Fibroblast of villous mesenchyme (primary cell): ENCODE data around the gene GOLGA7B. TPM values are rescaled to one million over a fixed set of nuclear protein-coding genes. Genes with fewer than 3 reads are reported as not detected.
A peak's percentile ranks its signal among the peaks of the same experiment; 100 is the strongest.

ENCODE experiments used
- DNase-seq: peaks from one replicate; pipeline ENCODE4 v3.0.0-alpha.2; 2010; ENCODE audit warnings: low read depth
- H3K4me3 ChIP-seq: 2 replicates; pipeline ENCODE4 v1.5.1; 2011; ENCODE audit warnings: low read depth, mild to moderate bottlenecking, low read length
- total RNA-seq: library from RNA; depleted of rRNA; stranded (reverse); fragments of >200 nt; gene quantifications from 2 replicates; pipeline ENCODE4 v1.2.3, GENCODE V29; 2012
- TF ChIP-seq, protein P1 (sequence below): IDR thresholded peaks from 2 replicates; pipeline ENCODE4 v1.5.1; 2012; ENCODE audit warnings: low read depth, mild to moderate bottlenecking, low read length; ENCODE audit not compliant: insufficient read depth

GOLGA7B gene
- total RNA-seq, 1 donor: under 0.01 TPM

DNA sequence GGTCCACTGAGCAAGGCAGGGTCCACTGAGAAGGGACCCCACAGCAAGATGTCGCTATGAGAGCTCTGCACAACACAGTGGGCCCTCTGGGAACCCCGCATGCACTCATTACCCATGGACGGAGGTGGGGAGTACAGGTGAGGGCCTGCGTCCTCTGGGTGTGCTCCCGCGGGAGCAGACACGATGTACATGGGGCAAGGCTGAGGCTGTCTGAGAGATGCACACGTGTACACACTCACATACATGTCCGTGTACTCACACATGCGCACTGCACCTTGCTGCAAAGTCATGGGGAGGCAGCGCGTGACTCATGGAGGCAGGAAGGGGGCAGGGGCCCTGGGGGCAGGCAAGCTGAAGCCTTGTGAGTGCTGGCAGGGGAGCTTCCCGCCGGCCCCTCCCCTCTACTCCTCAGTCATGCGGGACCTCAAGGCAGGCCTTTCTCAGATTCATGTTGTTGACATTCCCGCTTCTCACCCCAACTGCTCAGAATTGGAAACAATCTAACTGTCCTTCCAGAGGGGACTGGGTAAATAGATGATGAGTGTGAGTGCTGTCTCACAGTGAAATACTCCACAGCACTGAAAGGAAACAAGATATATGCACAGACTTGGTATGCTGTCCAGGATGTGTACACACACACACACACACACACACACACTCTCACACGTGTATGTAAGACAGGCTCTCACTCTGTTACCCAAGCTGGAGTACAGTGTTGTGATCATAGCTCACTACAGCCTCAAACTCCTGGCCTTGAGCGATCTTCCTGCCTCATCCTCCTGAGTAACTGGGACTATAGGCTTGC, 40.0 kb downstream of the GOLGA7B start:
- DNase-seq: peak; percentile 59
- TF ChIP-seq, protein P1, sequence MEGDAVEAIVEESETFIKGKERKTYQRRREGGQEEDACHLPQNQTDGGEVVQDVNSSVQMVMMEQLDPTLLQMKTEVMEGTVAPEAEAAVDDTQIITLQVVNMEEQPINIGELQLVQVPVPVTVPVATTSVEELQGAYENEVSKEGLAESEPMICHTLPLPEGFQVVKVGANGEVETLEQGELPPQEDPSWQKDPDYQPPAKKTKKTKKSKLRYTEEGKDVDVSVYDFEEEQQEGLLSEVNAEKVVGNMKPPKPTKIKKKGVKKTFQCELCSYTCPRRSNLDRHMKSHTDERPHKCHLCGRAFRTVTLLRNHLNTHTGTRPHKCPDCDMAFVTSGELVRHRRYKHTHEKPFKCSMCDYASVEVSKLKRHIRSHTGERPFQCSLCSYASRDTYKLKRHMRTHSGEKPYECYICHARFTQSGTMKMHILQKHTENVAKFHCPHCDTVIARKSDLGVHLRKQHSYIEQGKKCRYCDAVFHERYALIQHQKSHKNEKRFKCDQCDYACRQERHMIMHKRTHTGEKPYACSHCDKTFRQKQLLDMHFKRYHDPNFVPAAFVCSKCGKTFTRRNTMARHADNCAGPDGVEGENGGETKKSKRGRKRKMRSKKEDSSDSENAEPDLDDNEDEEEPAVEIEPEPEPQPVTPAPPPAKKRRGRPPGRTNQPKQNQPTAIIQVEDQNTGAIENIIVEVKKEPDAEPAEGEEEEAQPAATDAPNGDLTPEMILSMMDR: no peak
- no peak overlapping the region for H3K4me3 ChIP-seq

DNA sequence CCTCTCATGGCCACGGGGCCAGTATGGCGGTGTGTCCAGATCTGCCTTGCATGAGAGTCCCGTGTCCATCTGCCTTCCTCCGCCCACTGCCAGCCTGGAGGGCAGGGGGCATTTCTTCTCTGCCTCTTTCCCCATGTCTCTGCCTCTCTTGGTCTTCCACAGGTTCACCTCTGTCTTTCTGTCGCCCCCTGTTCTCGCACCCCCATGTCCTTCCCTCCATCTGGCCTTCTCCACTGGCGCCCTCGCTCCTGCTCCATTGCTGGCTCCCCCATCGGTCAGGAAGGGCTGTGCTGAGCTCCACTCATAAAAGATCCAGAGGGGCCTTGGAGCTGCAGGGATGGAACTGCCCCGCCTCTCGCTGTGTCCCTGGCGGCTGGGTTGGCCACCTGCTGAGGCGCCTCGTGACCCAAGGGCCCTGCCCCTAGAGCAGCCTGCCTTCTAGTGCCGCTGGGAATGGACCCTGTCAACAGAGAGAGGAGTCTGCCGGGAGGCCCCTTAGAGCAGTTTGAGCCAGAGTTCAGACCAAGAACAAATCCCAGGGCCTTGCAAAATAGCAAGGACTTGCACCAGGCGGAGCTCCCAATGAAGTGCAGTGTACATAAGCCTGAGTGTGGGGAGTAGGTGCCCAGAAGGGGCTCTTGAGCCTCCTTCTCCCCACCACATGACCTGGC, 42.0 kb downstream of the GOLGA7B start:
- no peak overlapping the region for H3K4me3 ChIP-seq
- no peak for DNase-seq
- TF ChIP-seq, protein P1: no peak

DNA sequence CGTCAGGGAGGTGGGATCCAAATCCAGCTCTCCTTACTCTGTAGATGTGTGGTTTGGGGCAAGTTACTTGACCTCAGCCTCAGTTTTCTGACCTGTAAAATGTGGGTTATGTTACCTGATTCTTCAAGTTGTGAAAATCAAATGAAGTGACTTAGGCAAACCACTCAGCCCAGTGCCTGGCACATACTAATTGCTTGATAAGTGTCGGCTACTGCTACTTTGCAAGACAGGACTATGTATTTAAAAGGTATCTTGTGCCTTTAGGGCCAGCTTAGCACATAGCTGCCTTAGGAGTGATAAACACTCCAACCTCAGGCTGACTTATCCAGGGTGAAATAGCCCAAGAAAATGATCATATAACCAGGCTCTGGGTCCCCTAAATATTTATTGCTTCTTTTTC, 42.9 kb downstream of the GOLGA7B start:
- TF ChIP-seq, protein P1: no peak
- DNase-seq: no peak

DNA sequence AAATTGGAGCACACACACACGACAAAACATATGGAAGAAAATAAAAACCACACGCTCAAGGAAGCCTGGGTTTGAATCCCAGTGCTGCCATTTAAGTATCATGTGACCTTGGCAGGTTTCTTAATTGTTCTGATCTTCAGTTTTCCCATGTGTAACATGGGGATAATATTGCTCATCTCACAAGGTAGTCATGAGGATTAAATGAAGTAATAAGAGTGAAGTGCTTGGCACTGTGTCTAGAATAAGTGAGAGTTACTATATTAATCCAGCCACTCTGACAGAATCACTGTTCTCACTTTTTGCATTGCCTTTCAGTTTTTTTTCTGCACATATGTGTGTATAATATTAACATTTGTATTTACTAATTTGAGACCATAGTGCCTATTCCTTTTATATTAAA, 43.3 kb downstream of the GOLGA7B start:
- H3K4me3 ChIP-seq: no peak overlapping the region
- TF ChIP-seq, protein P1: no peak
- DNase-seq: no peak

More for the DNA sequence above, 42.9 kb downstream of the GOLGA7B start:
- no peak overlapping the region for H3K4me3 ChIP-seq

DNA sequence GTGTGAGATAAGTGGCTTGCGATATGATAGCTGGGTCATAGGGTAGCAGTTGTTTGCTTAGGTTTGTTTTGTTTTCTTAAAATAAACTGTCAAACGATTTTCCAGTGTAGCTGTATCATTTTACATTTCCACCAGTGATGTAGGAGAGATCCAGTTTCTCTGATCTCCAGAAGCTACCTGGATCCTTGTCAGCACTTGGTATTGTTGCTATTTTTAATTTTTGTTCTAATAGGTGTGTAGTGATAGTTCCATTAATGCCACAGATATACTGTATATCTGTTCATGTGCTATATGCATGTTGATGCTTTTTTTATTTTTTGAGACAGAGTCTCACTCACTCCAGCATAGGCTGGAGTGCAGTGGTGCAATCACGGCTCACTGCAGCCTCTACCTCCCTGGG, 44.4 kb downstream of the GOLGA7B start:
- no peak for DNase-seq
- TF ChIP-seq, protein P1: no peak
- H3K4me3 ChIP-seq: no peak overlapping the region

DNA sequence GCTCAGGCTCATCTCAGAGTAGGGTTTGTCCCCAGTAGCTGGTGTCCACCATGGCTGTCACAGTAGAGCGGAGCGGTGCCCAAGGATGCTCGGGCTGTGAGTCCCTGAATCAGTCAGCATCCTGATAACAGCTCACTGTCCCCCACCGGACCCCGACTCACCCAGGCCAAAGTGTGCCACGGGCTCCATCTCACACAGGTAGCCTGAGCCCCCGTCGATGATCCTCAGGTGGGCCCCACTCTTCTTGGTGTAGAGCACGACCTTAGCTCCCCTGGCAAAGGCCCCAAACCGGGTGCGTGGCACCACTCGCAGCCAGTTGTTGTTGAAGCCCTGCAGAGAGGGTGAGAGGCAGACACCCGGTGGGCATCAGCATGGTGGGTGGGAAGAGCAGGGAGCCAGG, 45.4 kb downstream of the GOLGA7B start:
- H3K4me3 ChIP-seq: no peak overlapping the region
- DNase-seq: no peak
- TF ChIP-seq, protein P1: no peak
